ENCODE results near the gene TFR2.

The TFR2 gene

GRCh38 chr7:100613412-100614175 lies 27.8 kb downstream of the TFR2 start:
- no peak for DNase-seq (ENCODE audit: low read depth in 2 of 2)

DNA sequence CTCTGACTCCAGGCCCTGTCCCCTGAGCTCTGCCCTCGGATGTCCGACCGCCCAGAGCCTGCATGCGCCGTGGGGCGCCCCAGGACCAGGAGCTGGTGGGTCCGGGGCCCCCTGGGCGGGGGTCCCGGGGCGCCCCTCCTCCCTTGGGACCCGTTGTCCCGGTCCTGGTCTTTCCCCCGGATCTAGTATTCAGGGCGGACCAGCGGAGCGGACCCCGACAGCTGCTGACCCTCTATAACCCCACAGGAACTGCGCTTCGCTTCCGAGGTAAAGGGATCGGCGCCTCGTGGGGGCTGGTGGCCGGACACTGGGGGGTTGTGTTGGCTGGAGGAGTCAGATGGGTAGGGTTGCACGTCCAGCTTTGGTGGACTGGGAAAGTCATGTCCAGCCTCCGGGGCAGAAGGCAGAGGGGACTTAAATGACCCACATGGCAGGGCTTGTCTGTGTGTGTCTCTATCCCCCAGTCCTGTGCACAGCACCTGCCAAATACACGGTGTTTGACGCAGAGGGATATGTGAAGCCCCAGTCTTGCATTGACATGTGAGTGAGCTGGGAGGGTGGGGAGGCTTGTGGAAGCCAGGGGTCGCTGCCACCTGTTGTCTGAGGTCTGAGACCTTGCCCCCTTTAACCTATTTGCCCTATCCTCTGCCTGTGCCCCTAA lies 28.5 kb downstream of the TFR2 start:
- no peak for DNase-seq (ENCODE audit: low read depth in 2 of 2)

GRCh38 chr7:100611983-100612729 lies 29.2 kb downstream of the TFR2 start, which contains the start of gene MOSPD3:
TSS of gene MOSPD3 (plus strand) at chr7:100612540. CDS start at chr7:100612792, 252 bp downstream.
- DNase-seq (ENCODE audit: low read depth in 2 of 2) = peak; percentile 97 to 98

- no peak for DNase-seq (ENCODE audit: low read depth in 2 of 2)
Measured at GRCh38 chr7:100609958-100610357, 31.4 kb downstream of the TFR2 start.

DNA sequence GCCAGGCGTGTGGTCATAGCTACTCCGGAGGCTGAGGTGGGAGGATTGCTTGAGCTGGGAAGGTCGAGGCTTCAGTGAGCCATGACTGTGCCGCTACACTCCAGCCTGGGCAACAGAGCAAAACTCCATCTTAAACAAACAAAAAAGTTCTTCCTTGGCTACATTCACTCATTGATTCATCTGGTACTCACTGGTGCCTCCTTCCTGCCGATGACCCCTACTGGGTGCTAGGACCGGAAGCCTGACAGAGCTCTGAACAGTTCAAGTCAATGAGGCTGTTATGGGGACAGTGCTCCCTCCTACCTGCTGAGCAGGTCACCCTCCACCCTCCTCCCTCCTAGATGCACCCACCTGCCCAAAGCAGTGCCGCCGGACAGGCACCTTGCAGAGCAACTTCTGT lies 34.2 kb downstream of the TFR2 start:
- no peak for DNase-seq (ENCODE audit: low read depth in 2 of 2)

- DNase-seq (ENCODE audit: low read depth in 2 of 2) = no peak
Measured at GRCh38 chr7:100606313-100606712, 35.0 kb downstream of the TFR2 start.

DNA sequence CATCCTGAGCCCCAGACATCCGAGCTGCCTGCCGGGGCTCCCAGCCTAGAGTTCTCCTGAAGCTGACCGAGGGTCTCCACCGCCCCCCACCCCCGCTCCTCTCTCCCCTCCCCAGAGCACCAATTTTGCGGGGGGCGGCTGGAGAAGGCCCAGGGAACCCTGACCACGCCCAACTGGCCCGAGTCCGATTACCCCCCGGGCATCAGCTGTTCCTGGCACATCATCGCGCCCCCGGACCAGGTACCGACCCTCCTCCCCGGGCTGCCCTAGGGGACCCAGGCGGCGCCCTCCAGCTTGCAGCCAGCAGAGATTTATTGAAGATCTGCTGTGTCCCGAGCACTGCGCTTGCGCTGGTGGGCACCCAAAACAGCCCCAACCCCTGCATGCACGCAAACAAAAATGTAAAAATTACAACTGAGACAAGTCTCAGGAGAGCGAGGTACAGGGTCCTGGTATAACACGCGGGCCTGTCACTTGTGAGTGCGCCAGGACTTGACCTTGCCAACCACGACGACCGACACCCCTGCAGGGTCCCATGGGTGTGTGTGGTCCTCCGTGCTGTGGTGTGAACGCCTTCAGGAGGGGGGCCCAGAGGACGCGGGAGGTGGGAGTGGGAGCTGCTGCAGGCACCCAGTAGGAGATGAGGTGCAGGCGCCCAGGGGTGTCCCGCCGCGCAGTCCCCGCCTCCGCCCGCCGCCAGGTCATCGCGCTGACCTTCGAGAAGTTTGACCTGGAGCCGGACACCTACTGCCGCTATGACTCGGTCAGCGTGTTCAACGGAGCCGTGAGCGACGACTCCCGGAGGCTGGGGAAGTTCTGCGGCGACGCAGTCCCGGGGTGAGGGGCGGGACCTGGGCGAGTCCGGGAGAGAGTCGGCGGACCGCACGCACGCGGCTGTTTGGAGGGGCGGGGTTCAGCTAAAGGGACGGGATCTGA lies 36.1 kb downstream of the TFR2 start:
- peak in 1 of 2 experiments; percentile 46 for DNase-seq (ENCODE audit: low read depth in 2 of 2)

DNA sequence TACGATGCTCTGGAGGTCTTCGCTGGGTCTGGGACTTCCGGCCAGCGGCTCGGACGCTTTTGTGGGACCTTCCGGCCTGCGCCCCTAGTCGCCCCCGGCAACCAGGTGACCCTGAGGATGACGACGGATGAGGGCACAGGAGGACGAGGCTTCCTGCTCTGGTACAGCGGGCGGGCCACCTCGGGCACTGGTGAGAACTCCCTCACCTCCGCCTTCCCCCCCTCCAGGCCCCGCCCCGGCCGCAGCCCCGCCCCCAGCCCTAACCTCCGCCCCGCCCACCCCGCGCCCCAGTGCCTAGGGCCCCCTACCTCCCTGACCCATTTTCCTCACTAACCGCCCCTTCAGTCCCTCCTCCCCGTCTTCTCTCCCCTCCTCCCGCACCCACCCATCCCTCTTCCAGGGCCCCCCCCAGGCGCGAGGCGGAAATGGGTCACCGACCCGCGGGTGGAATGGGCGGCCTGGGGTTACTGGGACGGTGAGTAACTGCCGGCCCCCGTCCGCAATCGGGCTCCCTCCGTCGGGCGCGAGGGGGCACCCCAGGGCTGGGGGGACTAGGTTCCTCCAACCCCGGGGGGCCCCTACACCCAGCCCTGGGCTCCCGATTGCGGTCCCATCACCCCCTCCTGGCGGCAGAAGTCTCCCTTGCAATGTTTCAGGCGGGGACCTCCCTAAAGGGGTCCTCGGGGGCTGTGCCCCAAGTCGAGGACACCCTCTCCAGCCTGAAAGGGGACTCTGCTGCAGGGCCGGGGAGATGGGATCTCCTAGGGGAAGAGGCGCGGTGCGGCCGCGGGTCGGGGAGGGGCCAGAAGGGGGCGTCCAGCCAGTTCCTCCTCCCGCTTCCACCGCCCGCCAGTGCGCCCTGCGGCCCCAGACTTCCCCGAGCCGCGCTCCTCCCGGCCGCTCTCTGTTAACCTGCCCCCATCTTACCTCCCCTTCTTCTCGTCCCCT lies 37.0 kb downstream of the TFR2 start:
- peak in 1 of 2 experiments; percentile 63 for DNase-seq (ENCODE audit: low read depth in 2 of 2)

GRCh38 chr7:100603726-100604027 lies 37.7 kb downstream of the TFR2 start:
- no peak for DNase-seq (ENCODE audit: low read depth in 2 of 2)

DNA sequence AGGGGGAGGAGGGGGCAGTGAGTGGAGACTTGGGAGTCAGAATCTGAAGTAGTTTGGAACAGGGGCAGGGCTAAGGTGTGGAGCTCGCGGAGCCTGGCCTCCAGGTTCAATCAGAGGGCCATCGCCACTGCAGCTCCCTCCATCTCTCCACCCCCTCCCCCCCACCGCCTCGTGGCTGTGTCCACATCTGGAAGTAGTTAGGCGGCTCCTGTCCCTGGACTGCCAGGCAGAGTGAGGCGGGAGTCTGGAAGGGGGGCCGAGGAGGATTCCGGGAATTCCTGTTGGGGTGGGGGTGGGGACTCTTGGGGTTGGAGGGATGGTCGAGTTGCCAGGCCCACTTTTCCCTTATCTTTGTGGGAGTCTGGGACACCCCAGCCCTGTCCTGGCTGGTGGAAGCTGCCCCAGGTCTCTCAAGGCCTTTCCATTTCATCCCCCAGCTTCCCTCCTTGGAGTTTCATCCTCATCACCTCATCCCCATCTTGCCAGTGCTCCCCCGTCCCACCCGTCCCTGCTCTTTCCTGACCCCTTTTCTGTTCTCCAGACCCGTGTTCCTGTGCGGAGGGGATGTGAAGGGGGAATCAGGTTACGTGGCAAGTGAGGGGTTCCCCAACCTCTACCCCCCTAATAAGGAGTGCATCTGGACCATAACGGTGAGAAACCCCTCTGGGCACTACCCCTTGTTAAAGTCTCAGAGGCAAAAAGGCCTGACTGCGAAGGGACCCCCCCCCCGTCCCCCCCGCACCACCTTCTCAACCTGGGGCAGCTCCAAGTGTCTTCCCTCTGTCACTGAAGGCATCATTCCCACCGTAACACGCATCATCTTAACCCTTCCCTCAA lies 38.2 kb downstream of the TFR2 start:
- no peak for DNase-seq (ENCODE audit: low read depth in 2 of 2)

GRCh38 chr7:100600730-100601038 lies 40.7 kb downstream of the TFR2 start:
- DNase-seq (ENCODE audit: low read depth in 2 of 2) = no peak

DNA sequence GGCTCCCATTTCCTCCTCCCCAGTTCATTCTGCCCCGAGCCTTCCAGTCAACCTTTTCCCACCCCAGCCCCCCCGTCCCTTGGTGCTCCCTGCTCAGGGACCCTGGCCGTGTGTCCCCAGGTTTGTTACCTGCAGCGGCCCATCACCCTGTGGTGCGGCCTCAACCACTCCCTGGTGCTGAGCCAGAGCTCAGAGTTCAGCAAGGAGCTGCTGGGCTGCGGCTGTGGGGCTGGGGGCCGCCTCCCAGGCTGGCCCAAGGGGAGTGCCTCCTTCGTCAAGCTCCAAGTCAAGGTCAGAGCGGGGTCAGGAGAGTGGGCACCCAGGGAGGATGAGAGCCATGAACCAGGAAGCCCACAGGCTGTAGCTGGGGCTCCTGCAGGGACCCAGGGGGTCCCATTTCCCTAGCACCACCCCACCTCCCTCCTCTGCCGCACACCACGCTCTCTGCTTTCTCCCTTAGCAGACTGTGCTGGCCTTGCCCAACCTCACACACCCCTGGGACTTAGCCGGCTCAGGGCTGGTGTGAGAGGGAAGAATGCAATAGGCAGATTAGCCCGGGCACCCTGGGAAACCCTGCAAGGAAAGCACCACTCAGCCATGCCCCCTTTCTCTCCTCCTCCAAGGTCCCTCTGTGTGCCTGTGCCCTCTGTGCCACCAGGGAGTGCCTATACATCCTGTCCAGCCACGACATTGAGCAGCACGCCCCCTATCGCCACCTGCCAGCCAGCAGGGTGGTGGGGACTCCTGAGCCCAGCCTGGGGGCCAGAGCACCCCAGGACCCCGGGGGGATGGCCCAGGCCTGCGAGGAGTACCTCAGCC lies 41.2 kb downstream of the TFR2 start:
- no peak for DNase-seq (ENCODE audit: low read depth in 2 of 2)

GRCh38 chr7:100598425-100598824 lies 42.9 kb downstream of the TFR2 start:
- DNase-seq (ENCODE audit: low read depth in 2 of 2) = no peak

DNA sequence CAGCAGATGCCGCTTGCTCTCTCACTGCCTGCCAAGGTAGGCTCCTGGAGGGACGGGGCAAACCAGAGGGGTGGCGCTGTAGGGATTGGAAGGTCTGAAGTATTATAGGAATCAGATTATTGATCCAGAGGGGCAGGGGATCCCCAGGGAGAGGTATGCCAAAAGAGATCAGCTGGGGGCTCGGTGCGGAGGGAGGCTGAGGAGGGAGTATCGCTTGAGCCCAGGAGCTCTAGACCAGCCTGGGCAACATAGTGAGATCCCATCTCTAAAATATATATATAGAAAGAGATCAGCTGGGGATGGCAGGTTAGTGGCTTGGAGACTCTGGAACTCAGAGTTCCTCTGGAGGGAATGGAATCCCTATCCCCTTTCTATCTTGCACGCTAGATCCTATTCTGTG lies 46.2 kb downstream of the TFR2 start:
- no peak for DNase-seq (ENCODE audit: low read depth in 2 of 2)

DNA sequence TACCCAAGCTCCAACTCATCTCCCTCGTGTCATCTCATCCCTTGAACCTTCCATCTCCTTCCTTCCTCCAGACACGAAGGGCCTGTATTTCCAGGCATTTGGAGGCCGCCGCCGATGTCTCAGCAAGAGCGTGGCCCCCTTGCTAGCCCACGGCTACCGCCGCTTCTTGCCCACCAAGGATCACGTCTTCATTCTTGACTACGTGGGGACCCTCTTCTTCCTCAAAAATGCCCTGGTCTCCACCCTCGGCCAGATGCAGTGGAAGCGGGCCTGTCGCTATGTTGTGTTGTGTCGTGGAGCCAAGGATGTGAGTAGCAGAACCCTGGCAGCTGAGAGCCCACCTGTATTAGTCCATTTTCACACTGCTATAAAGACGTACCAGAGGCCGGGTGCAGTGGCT lies 49.8 kb downstream of the TFR2 start:
- no peak for DNase-seq (ENCODE audit: low read depth in 2 of 2)

GRCh38 chr7:100590077-100590737 lies 51.1 kb downstream of the TFR2 start:
- DNase-seq (ENCODE audit: low read depth in 2 of 2) = no peak

- DNase-seq (ENCODE audit: low read depth in 2 of 2) = no peak
Measured at GRCh38 chr7:100589341-100589947, 51.9 kb downstream of the TFR2 start.

- no peak for DNase-seq (ENCODE audit: low read depth in 2 of 2)
Measured at GRCh38 chr7:100588438-100588837, 52.9 kb downstream of the TFR2 start.

All from stimulated activated CD4-positive, alpha-beta T cell treated with anti-CD3 and anti-CD28 coated beads, Interleukin-12 subunit alpha, Interleukin-12 subunit beta, amount 100 ng/mL, for 24 hours (primary cell).